AG10803 (cell line): Measurements from ENCODE around the gene USP6NL.

ENCODE experiments used
- DNase-seq: peaks from one replicate; pipeline ENCODE4 v3.0.0; 2010; ENCODE audit warnings: low read depth
- H3K4me3 ChIP-seq: 2 replicates; pipeline ENCODE4 v1.5.1; 2011; ENCODE audit warnings: mild to moderate bottlenecking, low read length, control low read depth
- CTCF ChIP-seq: conservative IDR thresholded peaks from 2 replicates; pipeline ENCODE4 v1.5.1; 2011; ENCODE audit warnings: mild to moderate bottlenecking, low read length, control low read depth, inconsistent platforms

USP6NL gene

GRCh38 chr10:11581213-11581612 is 30.2 kb downstream of the USP6NL start:
- no peak for TF ChIP-seq CTCF
- no peak overlapping the region for H3K4me3 ChIP-seq
- peak; percentile 6 for DNase-seq

DNA sequence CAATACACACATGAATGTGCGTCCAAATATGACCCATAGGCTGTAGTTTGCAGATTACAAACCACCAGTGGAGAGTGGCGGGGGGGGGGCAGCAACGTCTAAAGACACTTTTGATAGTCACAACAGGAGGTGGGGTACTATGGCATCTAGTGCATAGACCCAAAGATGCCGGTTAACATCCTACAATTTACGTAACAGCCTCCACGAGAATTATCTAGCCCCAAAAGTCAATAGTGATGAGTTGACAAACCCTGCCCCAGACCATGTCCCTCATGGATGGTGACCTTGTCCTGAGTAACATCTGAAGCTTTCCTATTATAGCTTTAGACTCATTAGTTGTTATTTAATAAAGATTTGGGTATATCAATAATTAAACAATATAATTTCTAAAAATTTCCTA is 31.6 kb downstream of the USP6NL start:
- no peak overlapping the region for H3K4me3 ChIP-seq
- no peak for TF ChIP-seq CTCF
- DNase-seq: no peak

DNA sequence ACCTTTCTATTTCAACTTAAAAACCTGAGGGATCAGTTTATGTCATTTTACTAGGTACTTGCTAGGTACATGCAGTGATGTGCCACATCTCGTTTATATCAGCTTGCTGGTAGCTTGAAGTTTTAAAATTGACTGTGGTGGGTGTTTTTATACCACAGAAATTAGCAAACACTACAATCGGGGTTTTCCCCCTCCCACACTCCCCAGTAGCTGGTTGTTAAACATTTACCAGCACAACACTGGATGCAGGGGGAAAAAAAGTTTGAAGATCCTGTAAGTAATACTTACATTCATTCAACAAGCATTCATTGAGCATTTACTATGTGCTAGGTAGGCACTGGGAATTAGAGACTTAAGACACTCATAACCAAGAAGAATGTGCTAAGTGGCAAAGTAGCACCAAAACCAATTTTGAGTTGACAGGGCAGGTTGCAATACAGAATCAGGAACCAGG is 32.6 kb downstream of the USP6NL start:
- no peak for DNase-seq
- no peak for TF ChIP-seq CTCF
- no peak overlapping the region for H3K4me3 ChIP-seq

DNA sequence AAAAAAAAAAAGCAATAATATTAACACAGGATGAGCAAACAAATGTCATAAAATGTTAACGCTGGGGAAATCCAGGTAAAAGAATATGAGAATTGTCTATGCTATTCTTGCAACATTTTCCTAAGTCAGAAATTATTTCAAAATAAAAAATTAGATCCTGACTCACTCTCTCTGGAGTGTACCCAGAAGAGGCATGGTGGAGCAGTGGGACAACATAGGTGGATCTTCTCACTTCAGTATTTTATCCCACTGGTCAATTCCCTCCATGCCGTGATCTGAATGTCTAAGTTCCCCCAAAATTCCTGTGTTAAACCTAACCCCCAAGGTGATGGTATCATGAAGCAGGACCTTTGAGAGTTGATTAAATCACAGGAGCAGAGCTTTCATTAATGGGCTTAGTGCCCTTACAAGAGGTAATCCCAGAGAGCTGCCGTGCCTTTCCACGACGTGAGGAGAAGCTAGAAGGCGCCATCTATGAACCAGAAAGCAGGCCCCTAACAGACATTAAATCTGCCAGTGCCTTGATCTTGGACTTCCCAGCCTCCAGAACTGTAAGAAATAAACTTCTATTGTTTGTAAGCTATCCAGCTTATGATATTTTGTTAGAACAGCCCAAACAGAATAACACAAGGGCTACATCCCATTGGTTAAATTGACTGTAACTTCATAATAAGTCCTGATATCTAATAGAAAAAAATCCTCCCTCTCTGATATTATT is 35.2 kb downstream of the USP6NL start:
- H3K4me3 ChIP-seq: no peak overlapping the region
- TF ChIP-seq CTCF: no peak
- DNase-seq: no peak

DNA sequence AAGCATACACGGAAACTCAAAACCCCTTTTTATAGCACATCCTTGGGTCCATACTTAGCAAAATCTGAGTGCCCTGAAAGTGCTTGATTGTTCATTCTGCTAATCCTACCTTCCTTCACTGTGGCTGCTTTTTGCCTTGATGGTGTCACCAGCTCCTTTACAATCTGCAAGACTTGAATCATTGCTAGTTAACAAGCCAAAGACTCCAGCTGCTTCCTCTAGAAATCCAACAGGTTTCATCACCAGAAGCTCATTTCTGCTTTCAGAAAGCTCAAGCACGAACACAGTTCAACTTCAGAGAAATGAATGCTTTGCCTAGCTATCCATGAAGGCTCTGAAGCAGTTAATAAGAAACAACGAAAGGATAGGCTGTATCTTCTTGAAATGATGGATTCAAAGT is 38.0 kb downstream of the USP6NL start:
- peak; percentile 62 for DNase-seq
- no peak for TF ChIP-seq CTCF

DNA sequence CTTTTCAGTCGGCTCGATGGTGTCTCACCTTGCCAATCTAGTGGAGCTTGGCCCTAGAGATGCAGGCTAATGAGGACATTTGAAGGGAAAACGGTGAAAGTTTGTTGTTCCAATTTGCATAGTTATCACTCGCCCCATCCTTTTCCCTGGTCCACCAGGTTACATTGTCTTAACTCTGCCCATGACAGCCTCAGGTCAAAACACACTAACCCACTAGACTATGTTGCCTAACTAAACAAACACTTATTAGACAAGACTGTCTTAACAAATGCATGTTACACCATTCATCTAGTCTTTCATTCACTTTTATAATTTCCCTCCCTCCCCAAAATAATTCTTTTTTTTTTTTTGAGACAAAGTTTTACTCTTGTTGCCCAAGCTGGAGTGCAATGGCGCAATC is 40.7 kb downstream of the USP6NL start:
- H3K4me3 ChIP-seq: no peak overlapping the region
- TF ChIP-seq CTCF: no peak
- DNase-seq: no peak

More for the DNA sequence above, 38.0 kb downstream of the USP6NL start:
- H3K4me3 ChIP-seq: peak overlapping the region; percentile 33

GRCh38 chr10:11569471-11569870 is 42.0 kb downstream of the USP6NL start:
- no peak for TF ChIP-seq CTCF
- no peak for DNase-seq
- no peak overlapping the region for H3K4me3 ChIP-seq
